HG02852 (cell line): Measurements from ENCODE around the gene ASPG.

Experiments used
- ATAC-seq: cut with Tn5 transposase; IDR thresholded peaks from one replicate; pipeline ENCODE4 v1.9.1; 2021; ENCODE audit warnings: mild to moderate bottlenecking, moderate library complexity; ENCODE audit not compliant: unreplicated experiment

The ASPG gene

GRCh38 chr14:104158827-104159798, 73.6 kb downstream of the ASPG start:
- no peak for ATAC-seq

DNA sequence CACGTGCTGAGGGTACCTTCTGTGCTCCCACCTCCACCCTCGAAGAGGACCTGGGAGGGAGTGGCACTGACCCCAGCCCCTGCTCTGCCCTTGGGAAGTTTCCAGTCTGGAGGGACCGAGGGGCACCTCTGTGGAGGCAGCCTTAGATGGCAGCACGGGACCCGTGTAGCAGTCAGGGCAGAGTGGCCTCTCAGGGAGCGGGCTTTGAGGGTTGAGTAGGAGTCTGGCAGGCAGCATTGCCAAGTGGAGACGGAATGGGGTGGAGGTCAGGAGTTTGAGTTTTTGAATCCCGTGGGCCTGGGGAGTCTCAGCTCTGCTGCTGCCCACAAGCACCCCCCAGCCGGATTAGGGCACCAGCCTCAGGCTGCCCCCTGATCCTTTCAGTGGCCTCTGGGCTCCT, 74.5 kb downstream of the ASPG start:
- ATAC-seq = no peak

GRCh38 chr14:104161602-104162367, 76.3 kb downstream of the ASPG start:
- no peak for ATAC-seq

DNA sequence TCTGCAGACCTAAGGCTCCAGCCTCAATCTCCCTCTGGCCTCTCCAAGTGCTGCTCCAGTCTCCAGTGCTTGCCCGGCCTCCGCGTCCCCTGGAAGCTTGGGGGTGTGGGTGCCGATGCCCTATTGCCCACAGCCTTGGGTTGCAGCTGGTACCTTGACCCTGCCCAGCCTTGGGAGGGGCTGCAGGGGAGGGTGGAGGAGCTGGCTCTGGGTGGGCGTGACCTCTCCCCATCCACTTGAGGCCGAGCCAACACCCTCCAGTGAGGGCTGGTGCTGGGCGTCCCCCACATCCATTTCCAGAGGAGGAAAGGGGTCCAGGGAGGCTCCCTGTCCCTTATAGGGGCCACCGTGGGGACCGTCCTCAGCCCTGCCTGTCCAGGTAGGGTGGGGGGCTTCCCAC, 77.0 kb downstream of the ASPG start:
- no peak for ATAC-seq

- no peak for ATAC-seq
These were observed 78.0 kb downstream of the ASPG start for GRCh38 chr14:104163541-104163940.

DNA sequence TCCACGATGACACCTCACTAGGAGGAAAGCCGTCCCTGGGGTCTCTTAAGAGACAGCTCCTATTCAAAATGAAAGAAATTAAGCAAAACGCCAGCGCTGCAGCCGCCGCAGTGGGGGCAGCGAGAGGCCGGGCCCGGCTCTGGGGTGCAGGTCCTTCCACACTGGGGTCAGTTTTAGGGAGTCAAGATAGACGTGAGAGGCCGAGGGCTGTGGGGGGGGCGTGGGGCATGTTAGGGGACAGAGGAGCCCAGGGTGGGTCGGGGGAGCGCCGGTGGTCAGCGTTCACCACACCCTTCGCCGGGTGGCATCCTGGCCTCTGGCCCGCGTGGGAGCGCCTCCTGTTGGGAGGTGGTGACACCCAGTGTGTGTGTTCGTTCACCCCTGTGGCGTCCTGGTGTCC, 78.5 kb downstream of the ASPG start:
- ATAC-seq = no peak

- ATAC-seq = no peak
These were observed 79.0 kb downstream of the ASPG start for GRCh38 chr14:104164512-104164911.
